ENCODE measurements around the gene BACH2.
"Not testable (repeated sequence)": the region's sequence is repeated elsewhere in the genome, so short reads cannot be mapped to it uniquely, and the experiment has no call there.

Gene BACH2

DNA sequence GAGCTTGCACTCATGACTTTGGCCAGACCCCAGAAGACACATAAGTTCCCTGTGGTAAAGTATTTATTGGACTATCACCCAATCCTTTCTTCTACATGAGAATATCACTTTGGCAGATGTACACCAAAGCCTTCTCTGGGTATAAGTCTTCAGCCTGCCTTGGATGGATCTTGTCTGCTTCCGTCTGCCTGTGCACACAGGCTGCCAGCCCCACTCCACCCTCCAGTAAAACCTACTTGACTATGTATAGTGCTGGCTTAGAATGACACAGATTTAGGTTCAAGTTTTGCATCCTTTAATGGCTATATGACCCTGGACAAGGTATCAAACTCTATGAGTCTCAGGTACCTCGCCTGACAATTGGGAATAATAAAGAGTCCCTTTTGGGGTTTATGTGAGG lies 63.4 kb downstream of the BACH2 start:
- DNase-seq: no peak

DNA sequence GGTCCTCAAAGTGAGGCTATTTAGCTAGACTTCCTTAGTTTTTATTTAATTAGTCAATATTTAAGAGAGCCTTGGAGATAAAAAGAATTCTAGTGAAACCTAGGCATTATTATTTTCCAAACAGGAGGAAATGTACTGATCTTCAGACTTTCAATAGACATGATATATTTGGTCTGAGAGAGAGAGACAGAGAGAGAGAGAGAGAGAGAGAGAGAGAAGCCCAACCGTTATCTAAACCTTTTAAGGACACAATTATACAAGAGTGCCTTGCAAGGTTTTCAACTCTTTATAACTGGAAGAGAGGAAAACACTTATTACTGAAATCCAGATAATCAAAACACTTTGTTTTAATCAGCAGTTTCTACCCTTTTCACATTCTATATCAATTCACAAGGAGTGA lies 64.8 kb downstream of the BACH2 start:
- DNase-seq: no peak

DNA sequence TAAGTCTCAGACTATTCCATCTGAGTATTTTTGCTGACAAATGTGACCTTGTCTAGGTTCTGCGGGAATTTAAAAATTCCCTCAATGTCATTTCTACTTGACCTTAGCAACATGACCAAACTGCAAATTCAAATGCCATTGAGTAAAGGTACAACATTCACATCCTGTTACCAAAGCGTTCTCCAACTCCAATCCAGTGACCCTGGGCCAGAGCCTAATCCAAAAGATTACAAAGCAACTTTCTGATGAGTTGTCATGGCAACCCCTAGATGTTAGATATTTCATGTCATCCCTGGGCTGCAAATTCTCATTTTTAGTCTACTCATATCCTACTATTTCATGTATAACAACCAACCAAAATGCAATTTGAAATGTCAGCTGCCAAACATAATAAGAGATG lies 65.3 kb downstream of the BACH2 start:
- no peak for DNase-seq

DNA sequence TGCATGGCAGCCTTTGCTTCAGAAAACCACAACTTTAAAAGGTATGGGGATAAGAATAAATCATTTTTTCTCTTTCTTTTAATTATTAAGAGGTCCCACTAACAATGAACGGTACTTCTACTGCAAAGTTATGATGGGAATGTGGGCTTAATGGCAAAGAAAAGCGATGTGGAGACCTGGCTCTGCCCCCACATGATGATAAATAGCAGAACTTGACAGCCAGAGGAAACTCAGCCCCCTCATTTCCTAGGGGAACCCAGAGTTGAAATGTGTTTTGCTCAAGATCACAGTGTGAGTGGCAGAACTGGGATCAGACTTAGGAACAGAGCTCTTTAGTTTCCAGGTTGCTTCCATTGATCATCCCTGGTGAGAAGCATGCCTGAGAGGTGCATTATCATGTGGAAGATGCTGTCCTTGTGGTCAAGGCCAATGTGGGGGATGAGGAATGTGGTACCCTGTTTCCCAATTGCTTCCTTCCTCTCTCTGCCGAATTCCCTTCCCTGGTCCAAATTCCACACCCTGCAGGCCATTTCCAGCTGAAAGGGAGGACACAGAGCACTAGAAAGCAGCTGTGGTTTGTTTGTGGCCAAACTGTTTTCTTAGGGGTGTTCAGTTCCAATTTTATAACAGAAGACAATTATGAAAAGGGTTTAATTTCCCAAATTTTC lies 66.0 kb downstream of the BACH2 start:
- no peak for DNase-seq

DNA sequence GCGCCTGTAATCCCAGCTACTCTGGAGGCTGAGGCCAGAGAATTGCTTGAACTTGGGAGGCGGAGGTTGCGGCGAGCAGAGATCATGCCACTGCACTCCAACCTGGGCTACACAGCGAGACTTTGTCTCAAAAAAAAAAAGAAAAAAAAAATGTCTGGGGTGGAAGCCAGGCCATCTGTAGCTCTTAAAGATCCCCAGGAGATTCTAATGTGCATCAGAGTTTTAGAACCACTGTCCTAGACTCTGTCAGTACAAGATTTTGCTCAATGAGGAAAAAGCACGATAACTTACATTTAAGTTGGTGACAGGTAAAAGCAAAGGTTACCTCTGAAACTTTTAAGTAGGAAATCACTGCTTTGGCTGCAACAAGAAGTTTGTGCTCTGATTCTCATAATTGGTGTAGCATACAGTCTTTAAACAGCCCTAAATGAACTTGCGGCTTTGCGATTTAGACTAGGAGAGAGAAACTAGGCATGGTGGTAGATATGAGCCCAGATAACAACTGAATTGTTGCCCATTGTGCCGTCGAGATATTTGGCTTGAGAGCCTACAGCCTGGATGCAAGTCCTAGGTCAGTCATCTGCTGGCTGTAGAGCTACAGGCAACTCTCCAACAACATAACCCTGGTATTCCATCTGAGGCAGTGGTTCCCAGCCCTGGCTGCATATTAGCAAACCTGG lies 67.2 kb downstream of the BACH2 start:
- no peak for DNase-seq

DNA sequence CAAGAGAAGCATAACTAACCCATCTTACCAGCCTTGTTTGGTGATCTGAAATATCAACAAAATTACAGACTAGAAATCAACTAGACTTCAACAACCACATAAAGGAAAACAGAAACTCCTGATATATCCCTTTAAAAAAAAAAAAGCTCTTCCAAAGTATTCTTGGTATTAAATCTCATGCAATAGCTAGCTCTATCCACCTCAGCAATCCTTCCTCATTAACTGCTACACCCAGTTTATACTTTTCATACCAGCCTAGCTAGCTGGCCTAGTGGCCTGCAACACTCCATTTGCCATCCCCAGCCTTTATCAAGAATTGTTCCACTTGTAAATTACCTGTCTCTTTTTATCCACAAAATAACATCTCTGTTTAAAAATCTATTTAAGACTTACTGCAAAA lies 69.0 kb downstream of the BACH2 start:
- no peak for DNase-seq

DNA sequence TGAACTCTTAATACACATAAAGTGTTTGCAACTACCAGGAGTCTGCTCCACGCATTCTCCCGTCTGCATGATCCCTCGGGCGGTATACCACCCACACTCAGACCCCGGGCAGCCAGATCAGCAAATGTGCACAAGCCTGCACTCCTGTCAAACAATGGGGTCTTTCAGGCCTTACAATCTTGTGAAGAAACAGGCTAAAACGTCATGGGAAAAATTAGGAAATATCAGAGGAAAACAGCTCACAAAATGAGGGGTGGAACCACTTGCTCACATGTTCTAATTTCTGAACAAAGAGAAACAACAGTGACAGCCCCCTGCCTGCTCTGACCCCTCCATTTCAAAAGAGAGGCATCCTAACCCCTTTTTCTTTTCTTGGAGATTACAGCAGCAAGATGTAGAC lies 69.4 kb downstream of the BACH2 start:
- no peak for DNase-seq

DNA sequence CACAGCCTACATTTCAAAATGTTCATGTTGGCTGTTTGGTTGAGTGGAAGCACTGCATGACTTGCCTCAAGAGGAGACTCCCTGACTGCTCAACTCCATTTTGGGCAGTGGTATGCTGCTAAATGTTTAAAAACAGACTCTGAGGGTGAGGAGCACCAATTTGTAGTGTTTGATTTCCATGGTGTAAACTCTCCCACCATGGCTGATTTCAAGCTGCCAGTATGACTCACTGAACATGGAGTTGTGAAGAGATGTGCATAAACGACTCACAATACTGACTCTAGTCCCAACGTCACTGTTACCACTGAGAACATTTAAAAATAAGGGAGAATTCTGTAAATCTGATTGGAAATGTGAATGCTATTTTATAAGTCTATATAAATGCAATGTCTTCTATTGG lies 70.4 kb downstream of the BACH2 start:
- no peak for DNase-seq

DNA sequence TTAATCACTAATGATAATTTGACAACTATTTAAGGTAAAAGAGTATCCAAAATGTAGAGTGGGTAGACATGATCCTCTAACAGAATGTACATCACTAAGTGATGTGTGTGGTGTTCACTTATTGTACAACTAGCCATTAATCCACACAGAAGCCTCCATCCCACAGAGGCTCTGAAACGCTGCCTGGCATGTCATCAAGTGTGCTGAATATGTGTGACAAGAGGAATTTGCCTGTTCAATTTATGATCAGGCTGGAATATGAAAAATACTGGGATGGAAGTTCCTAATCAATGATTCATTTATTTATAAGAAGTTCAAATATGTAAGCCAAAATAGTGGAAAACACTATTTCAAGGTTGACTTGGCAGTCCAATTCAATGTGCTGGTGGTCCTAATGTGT lies 72.4 kb downstream of the BACH2 start:
- no peak for DNase-seq

DNA sequence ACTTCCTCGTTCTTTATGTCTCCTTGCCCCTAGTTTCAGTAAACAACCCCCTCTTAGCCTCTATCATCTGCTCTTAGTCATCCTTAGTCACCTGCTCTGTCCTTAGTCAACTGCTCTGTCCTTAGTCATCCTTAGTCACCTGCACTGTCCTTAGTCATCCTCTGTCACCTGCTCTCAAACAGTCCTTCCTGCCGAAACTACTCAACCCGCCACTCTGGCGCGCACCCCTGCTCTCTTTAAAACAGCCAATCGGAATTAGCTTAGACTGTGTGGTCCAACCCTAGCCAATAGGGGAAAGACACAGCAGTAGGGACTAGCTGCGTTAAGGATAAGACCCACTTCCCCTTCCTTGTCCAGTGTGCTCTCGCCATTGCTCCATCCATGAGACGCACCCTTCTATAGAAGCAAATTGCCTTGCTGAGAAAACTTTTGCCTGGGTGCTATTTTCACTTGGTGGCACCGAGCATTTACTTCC lies 73.9 kb downstream of the BACH2 start:
- no peak for DNase-seq

DNA sequence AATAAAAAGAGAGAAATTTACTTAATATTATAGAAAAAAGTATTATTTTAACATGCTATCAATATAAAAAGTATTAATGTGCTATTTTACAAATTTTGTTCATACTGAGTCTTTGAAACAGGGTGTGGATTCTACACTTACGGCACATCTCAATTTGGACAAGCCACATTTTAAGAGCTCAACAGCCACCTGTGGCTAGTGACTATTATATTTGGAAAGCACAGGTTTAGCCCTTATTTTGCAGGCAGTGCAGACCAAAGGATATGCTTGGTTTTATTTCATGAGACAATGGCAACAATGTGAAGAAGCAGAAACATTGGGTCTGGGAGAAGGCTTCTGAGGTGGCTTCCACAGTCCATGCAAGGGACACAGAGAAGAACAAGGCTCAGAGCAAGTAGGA lies 74.6 kb downstream of the BACH2 start:
- DNase-seq: no peak

DNA sequence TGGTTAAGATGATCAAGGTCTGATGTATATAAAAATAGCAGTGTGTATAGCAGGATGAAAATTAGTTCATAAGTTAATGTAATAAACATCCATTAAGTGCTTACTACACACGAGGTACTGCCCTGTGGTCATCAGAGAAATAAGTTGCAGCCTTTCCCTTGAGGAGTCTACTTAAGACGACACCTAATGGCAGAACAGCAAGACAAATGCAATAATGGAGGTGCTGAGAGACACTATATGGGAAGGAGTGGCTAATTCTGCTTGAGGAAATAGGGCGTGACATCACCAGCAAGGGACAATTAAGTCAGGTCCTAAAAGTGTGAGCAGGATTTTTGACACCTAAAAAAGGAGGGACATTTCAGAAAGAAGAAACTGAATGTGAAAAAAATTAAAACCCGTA lies 75.2 kb downstream of the BACH2 start:
- DNase-seq: no peak

DNA sequence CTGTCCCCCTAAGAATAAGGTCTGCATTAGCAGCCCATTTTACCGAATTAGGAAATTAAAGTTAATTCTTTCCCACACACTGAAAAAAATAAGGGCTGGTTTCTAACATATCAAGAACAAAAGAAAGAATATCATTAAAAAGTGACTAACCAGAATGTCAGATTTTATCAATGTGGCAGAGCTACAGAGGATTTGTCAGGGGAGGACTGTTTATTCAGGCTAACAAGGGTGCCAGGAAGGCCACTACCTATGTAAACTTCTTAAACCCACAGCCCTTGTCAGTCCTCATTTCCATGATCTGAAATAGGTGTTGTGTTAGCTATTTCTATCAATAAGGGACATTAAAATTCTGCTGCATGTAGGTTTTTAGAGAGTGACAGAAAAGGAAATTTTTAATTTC lies 76.4 kb downstream of the BACH2 start:
- no peak for DNase-seq

DNA sequence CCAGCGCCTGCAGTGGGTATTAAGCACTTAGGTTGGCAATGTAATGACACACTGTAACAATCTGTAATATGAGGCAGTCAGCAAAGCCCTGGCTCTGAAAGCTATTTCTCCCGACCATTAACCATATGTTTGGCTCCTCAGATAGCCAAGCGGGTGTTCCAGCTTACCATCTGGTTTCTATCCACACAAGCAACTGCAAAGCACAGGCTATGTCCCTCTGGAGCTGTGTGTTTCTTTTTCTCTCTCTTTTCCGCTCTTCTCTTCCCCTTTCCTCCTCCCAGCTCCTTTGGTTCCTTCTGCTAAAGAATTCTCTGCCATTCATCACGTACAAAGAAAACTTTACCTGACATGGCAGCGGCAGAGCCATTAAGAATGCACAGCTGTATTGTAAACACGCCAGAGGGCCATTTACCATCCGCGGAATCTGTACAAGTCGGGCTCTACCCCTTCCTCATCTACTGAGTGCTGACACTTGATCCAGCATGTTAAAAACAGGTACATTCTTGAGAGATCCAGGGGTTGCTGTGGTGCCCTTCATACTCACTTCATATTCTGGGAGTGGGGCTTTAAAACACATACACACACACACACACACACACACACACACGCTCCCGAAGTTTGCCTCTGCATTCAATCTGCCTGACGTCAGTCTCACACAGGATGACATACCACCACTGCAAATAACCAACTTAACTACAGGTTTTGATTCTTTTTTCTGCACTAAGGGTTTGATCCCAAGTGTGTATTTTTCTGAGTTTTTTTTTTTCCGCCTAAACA lies 77.2 kb downstream of the BACH2 start:
- no peak for DNase-seq

DNA sequence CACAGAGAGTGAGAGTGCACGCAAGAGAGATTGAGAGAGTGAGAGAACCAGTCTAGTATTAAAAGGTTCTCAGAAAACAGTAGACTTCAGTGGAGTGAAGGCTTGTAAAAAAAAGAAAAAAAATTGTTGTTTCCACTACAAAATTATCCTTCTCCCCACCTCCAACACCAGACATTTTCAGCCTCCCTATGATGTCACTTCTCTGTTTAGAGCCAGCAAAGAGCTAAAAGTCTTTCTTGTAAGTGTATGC lies 77.8 kb downstream of the BACH2 start:
- DNase-seq: no peak

DNA sequence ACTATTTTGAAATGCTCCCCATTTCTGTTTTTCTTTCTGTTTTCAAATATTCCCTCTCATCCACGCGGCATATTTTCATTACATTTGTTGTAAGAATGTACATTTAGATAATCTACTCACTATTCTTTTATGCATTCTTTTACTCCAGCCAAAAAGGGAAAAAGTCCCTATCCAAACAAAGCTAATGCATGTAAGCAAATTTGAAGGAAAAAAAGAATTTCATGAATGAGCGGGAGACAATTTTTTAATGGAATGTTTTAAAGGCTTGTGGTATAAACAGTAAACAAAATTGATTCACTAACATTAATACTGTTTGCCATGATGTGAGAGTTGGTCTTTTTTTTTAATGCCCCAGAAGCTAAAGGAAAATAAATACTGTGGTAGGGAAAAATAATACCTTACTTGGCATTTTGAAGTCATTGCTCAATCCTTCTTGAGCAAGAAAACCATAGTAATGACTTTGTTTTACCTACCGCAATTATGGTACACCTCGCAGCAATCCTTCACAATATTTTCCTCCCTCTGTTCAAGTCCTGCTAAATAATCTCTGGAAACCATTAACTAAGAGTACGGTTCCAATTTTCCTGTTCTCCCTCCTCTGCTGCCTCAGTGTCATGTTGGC lies 79.0 kb downstream of the BACH2 start:
- no peak for DNase-seq

DNA sequence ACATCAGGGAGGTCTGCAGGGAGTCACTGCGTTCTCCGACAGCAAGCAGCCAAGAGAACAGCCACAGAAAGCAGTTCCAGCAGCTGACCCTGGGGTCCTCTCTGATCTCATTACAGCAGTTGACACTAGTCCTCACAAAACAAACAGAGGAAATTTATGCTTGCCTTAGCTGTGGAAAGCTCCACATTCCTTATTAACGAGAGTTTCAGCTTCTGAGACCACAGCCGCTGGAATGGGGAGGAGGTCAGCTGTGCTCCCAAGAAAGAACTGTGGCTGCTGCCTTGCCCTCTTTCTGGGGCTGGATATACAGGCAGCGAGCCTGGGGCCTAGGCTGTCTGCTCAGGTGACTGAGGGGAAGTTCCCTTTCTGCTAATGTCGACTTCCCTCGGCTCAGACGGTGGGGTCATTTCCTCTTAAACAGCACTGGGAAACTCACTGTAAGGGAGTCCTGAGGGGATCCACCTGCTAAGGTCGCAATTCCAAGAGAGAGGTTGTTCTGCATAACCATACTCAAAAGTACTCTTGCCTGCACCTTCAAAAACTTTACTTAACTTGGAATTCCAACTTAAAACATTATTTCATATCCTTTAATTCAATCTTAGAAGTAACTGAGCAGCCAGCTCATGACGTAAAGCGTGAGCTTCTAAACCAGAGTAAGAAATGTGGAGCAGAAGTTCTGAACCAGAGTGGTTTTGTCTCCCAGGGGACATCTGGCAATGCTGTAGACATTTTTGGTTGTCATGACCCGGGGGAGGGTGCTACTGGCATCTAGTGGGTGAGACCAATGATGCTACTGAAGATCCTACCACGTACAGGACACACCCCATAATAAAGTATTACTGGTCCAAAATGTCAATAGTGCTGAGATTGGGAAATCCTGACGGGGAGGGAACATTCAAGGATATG lies 80.3 kb downstream of the BACH2 start:
- no peak for DNase-seq

DNA sequence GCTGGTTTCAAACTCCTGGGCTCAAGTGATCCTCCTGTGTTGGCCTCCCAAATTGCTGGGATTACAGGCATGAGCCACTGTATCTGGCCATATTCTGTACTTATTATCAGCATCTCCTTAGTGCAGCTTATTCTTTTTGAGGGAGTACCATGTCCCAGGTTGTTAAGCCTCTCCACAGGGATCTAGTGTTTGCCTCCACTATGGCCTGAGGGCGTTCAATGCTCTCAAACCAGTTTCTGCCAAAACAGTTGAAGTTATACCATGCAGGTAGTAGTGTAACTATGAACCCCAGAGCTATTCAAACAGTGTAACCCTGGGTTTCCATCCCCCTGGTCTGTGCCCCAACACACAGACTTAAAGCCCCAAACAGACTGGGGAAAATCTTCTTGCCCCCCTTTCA lies 81.7 kb downstream of the BACH2 start:
- no peak for DNase-seq

DNA sequence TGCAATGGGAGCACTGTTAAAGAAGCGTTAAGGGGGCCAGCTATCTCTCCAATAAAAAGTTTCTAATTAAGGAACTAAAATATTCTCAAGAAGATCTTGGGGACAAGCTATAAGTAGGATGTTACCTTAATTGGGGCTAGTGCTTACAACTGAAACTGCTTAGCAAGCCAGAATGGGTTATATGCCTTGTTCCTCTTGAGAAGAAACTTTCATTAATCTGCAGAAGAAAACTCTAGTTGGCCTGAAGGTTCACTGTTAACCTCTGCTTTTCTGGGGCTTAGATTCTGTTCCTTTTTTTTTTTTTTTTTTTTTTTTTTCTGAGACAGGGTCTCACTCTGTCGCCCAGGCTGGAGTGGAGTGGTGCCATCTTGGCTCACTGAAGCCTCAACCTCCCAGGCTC lies 82.2 kb downstream of the BACH2 start:
- no peak for DNase-seq

DNA sequence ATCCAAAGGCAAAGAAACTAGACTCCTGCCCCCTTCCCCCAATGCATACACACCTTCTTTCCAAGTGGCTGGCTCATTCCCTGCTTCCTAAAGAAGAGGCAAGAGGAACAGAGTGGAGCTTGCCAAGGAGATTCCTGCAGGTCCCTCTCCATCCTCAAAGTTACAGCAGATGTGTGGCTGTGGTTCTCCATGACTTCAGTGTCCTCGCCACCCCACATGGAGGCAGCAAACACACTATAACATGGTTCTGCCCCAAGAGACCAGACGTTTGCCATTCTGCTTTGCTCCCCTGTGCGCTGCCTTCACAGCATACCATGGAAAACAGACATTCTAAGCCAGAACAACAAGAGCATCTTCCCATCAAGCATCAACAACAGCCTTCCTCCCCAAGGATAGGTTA lies 84.4 kb downstream of the BACH2 start:
- no peak for DNase-seq

DNA sequence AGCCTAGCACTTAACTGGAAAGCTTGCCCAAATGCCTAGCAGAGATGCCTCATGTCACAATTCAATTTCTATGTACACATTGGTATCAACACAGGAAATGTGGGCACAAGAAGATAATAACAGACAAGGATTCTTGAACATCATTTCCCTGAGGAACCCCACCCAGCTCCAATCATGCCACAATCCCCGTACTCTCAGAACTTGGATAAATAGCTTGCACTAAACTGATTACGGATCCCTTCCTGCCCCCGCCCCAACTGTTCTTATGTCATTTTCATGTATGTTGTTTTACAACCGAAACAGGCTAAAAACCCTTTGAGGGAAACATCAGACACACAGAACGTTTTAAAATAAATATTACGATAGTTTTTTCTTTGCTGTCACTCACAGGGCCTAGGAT lies 87.1 kb downstream of the BACH2 start:
- no peak for DNase-seq

DNA sequence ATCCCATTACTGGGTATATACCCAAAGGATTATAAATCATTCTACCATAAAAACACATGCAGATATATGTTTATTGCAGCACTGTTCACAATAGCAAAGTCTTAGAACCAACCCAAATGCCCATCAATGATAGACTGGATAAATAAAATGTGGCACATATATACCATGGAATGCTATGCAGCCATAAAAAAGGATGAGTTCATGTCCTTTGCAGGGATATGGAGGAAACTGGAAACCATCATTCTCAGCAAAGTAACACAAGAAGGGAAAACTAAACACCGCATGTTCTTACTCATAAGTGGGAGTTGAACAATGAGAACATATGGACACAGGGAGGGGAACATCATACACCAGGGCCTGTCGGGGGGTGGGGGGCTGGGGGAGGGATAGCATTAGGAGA lies 88.0 kb downstream of the BACH2 start:
- not testable (repeated sequence) for DNase-seq
